Subcutaneous adipose tissue (tissue), 4 donors: ENCODE results near the gene ANKRD10. TPM values are rescaled to one million over a fixed set of nuclear protein-coding genes. Genes with fewer than 3 reads are reported as not detected.

Experiments
- total RNA-seq, 4 donors: library from RNA; depleted of rRNA; stranded (reverse); fragments of >200 nt; gene quantifications; one replicate each; pipeline ENCODE4 v1.1.0, GENCODE V29; 2016
- TF ChIP-seq, protein P1 (sequence below): fragments of 450-650 bp; IDR thresholded peaks from one replicate; pipeline ENCODE4 v1.5.1; 2016; ENCODE audit warnings: low read depth, mild to moderate bottlenecking, control low read depth, antibody characterized with exemption, moderate library complexity

The ANKRD10 gene
- total RNA-seq, 4 donors from 2014 or later, result 118 to 170 (median 135) TPM

DNA sequence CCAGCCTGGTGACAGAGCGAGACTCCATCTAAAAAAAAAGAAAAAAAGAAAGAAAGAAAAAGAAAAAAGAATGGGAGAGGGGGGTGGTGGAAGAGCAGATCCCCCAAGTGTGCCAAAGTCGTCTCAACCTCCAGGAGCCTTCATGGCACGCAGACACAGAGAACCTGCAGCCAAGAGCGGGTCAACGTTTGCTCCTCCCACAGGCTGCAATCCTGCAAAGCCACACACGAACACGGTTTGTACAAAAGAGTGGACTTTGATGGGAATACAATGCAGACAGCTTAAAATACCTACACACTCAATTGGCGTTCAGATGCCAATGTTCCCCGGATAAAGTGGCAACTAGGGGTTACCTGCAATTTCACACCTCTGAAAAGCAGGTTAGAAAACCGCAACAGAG is 29.4 kb downstream of the ANKRD10 start:
- TF ChIP-seq, protein P1, sequence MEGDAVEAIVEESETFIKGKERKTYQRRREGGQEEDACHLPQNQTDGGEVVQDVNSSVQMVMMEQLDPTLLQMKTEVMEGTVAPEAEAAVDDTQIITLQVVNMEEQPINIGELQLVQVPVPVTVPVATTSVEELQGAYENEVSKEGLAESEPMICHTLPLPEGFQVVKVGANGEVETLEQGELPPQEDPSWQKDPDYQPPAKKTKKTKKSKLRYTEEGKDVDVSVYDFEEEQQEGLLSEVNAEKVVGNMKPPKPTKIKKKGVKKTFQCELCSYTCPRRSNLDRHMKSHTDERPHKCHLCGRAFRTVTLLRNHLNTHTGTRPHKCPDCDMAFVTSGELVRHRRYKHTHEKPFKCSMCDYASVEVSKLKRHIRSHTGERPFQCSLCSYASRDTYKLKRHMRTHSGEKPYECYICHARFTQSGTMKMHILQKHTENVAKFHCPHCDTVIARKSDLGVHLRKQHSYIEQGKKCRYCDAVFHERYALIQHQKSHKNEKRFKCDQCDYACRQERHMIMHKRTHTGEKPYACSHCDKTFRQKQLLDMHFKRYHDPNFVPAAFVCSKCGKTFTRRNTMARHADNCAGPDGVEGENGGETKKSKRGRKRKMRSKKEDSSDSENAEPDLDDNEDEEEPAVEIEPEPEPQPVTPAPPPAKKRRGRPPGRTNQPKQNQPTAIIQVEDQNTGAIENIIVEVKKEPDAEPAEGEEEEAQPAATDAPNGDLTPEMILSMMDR, result no peak

DNA sequence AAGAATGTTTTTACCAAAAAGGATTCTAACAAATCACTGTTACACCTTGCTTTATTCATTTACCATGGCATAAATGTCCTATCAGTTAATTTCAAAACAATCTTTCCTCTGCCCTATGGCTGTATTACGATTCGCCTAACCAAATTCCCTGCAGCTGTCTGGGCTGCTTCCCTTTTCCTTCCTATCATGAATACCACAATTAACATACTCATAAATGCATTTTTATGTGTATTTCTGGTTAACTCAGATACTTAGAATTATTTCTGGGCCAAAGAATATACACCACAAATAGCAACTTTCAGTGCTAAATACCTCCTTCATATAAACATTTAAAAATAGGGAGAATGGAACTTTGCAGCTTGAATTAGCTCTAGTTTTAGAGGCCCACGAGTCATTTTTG is 30.4 kb downstream of the ANKRD10 start:
- TF ChIP-seq, protein P1, result no peak

DNA sequence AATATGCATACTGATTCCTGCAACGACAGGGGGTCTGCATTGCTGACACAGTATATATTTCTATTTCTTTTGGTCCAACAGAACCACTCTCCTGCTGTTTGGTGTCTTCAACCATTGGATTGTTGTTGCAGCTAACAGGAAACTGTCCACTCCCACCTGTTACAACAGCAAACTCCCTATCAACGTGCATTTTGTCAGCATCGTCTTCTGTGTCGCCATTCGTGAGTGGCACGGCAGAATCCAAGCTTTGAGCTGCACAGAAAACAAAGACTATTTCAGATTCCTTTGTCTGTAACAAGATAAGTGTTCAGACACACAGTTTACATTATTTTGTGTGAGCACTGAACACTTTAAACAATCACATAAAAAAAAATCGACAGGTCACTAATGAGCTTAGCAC is 31.3 kb downstream of the ANKRD10 start:
- TF ChIP-seq, protein P1, result no peak

DNA sequence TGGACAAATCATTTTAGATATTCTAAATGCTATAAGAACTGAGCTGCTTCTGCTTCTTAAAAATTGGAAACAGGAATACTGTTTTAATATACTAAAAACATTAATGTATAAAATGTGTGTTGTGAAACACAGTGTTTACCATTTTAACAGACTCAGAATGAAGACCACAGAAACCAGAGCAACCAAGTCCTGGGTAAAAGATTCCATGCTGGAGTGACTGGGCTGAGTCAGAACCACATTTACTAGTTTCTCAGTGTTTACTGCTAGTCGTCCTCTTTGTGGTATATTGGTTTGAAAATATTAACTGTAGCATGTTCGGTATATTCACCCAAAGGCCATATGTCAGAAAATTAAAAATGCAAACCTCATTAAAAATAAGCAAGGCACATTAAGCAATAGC is 31.9 kb downstream of the ANKRD10 start:
- TF ChIP-seq, protein P1, result no peak

DNA sequence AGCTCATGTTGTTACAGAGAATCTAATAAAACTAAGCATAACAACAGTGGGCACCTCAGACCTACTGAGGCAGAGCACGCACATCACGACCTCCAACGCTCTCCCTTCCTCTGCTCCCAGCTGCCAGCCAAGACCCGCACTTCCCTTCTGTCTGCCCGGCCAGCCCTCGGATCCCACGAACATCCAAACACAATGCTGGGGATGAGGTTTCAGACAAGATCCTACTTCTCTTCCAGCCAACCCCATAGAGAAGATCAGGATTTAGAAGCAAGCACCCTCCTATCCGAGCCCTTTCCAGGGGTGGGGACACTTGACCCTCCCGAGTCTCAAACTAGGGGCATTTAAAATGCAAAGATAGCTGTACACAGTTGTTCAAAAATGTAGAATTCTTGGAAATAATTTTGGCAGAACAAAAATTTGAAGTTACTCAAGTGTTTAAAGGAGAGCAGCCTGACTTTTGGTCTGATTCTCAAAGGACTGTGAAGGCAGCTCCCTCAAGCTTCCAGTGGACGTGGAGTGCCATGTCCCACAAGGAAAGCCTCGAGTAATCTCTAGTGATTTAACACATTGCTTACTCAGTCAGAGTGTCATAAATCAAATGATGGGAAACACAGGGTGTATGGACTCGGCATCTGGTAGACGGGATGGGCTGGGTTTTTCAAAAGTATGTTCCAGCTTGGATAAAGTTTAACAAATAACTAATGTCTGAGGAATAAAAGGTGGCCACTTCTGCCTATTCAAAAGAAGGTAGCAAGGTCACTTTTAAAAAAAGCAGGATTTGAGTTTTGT is 32.8 kb downstream of the ANKRD10 start:
- TF ChIP-seq, protein P1, result no peak

DNA sequence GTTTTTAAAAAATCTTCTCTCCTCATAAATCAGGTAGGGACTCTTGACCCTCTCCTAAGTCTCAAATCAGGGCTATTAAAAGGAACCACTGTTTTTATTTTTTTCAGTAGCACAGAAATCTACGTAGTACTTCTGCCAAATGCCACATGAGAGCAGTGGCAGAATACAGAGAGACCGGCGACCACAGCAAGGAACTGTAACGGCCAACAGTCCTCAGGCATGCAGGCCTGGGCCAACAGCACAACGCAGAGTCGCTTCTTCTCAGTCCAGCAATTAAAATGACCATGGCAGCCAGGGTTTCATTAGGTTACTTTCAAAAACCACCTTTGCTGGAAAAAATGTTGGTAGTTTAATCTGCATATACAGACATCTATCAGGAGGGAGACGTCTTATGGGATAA is 34.2 kb downstream of the ANKRD10 start:
- TF ChIP-seq, protein P1, result no peak

DNA sequence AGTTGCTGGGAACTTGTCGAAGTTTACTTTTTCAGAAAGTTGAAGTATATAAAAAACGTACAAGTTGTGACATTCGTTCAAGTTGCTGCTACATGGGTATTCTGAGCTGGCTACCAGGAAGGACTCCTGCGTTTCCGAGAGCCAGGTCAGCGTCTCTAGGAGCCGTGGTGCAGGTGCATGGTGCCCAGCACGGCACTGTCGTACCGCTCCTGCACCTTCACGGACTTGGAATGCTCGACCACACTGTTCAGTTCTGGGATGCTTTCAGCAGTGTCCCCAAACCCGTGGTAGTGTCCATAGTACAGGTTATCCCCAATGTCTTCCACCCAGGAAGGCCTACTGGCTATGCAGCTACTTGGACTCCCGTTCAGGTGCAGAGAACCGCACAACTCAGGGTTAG is 35.4 kb downstream of the ANKRD10 start:
- TF ChIP-seq, protein P1, result no peak
